ENCODE measurements around the gene ZGPAT.
"Not testable (repeated sequence)": the region's sequence is repeated elsewhere in the genome, so short reads cannot be mapped to it uniquely, and the experiment has no call there.

Gene ZGPAT

GRCh38 chr20:63707558-63708300, at the start of gene ZGPAT, which contains the start of gene ARFRP1:
TSS of gene ZGPAT (plus strand) at chr20:63708039. CDS start at chr20:63708581, 542 bp downstream.
TSS of gene ARFRP1 (minus strand) at chr20:63707976. CDS start at chr20:63707091, 885 bp downstream.
- peak; percentile 77 to 82 for DNase-seq (ENCODE audit: extremely low read depth in 1 of 2, low read depth in 1 of 2)

GRCh38 chr20:63658749-63659187, 49.1 kb upstream of the ZGPAT start:
- no peak for DNase-seq (ENCODE audit: extremely low read depth in 1 of 2, low read depth in 1 of 2)

- DNase-seq (ENCODE audit: extremely low read depth in 1 of 2, low read depth in 1 of 2) = no peak
Measured at GRCh38 chr20:63659370-63659769, 48.5 kb upstream of the ZGPAT start.

- DNase-seq (ENCODE audit: extremely low read depth in 1 of 2, low read depth in 1 of 2) = not testable (repeated sequence)
Measured at GRCh38 chr20:63660174-63660573, 47.7 kb upstream of the ZGPAT start.

- no peak for DNase-seq (ENCODE audit: extremely low read depth in 1 of 2, low read depth in 1 of 2)
Measured at GRCh38 chr20:63660622-63661021, 47.2 kb upstream of the ZGPAT start.

- no peak for DNase-seq (ENCODE audit: extremely low read depth in 1 of 2, low read depth in 1 of 2)
Measured at GRCh38 chr20:63661108-63661507, 46.7 kb upstream of the ZGPAT start.

GRCh38 chr20:63661959-63662812, 45.7 kb upstream of the ZGPAT start:
- DNase-seq (ENCODE audit: extremely low read depth in 1 of 2, low read depth in 1 of 2) = no peak

GRCh38 chr20:63662813-63663189, 45.0 kb upstream of the ZGPAT start:
- DNase-seq (ENCODE audit: extremely low read depth in 1 of 2, low read depth in 1 of 2) = no peak

- DNase-seq (ENCODE audit: extremely low read depth in 1 of 2, low read depth in 1 of 2) = no peak
Measured at GRCh38 chr20:63663332-63664066, 44.3 kb upstream of the ZGPAT start.

- no peak for DNase-seq (ENCODE audit: extremely low read depth in 1 of 2, low read depth in 1 of 2)
Measured at GRCh38 chr20:63664143-63664851, 43.5 kb upstream of the ZGPAT start.

GRCh38 chr20:63664861-63665594, 42.8 kb upstream of the ZGPAT start:
- DNase-seq (ENCODE audit: extremely low read depth in 1 of 2, low read depth in 1 of 2) = no peak

GRCh38 chr20:63665708-63666107, 42.1 kb upstream of the ZGPAT start:
- no peak for DNase-seq (ENCODE audit: extremely low read depth in 1 of 2, low read depth in 1 of 2)

- DNase-seq (ENCODE audit: extremely low read depth in 1 of 2, low read depth in 1 of 2) = no peak
Measured at GRCh38 chr20:63667858-63668257, 40.0 kb upstream of the ZGPAT start.

GRCh38 chr20:63668351-63668750, 39.5 kb upstream of the ZGPAT start:
- no peak for DNase-seq (ENCODE audit: extremely low read depth in 1 of 2, low read depth in 1 of 2)

GRCh38 chr20:63671695-63672094, 36.1 kb upstream of the ZGPAT start:
- not testable (repeated sequence) for DNase-seq (ENCODE audit: extremely low read depth in 1 of 2, low read depth in 1 of 2)

GRCh38 chr20:63672666-63673065, 35.2 kb upstream of the ZGPAT start:
- no peak for DNase-seq (ENCODE audit: extremely low read depth in 1 of 2, low read depth in 1 of 2)

- DNase-seq (ENCODE audit: extremely low read depth in 1 of 2, low read depth in 1 of 2) = no peak
Measured at GRCh38 chr20:63673951-63674350, 33.9 kb upstream of the ZGPAT start.

GRCh38 chr20:63675681-63676368, 32.0 kb upstream of the ZGPAT start:
- no peak for DNase-seq (ENCODE audit: extremely low read depth in 1 of 2, low read depth in 1 of 2)

- DNase-seq (ENCODE audit: extremely low read depth in 1 of 2, low read depth in 1 of 2) = no peak
Measured at GRCh38 chr20:63678071-63678470, 29.8 kb upstream of the ZGPAT start.

Measured in stimulated activated CD8-positive, alpha-beta memory T cell treated with anti-CD3 and anti-CD28 coated beads, Interleukin-7, amount 100 ng/mL, for 48 hours (primary cell).